K562 (cell line): ENCODE results near the gene ABHD17B. TPM values are rescaled to one million over a fixed set of nuclear protein-coding genes. Genes with fewer than 3 reads are reported as not detected.

Experiments used
- CUX1 ChIP-seq: fragments of 200-800 bp; sonication (Bioruptor generic); IDR thresholded peaks from 2 replicates; pipeline ENCODE4 v1.6.1; 2016; ENCODE audit warnings: missing genetic modification characterization, missing compliant biosample characterization
- FOXJ3 ChIP-seq: sonication (generic); formaldehyde crosslinking; IDR thresholded peaks from 2 replicates; pipeline ENCODE4 v1.4.0; 2020; ENCODE audit warnings: mild to moderate bottlenecking, missing genetic modification reagents
- GMEB1 ChIP-seq: fragments of 250-450 bp; sonication (Bioruptor Pico); IDR thresholded peaks from 2 replicates; pipeline ENCODE4 v1.4.0; 2020; ENCODE audit warnings: mild to moderate bottlenecking
- HDAC8 ChIP-seq: fragments of 450-650 bp; IDR thresholded peaks from 2 replicates; pipeline ENCODE4 v1.6.1; 2016; ENCODE audit warnings: mild to moderate bottlenecking, missing genetic modification characterization, moderate library complexity, missing compliant biosample characterization
- MLX ChIP-seq, 2 experiments: fragments of 450-650 bp in 1 of 2; sonication (generic) in 1 of 2; formaldehyde crosslinking; conservative IDR thresholded peaks; 2 replicates each; pipeline versions ENCODE4 v1.4.0 to v1.8.1; 2020 to 2022; ENCODE audit warnings: mild to moderate bottlenecking in 1 of 2, missing genetic modification reagents in 1 of 2
- SMARCB1 ChIP-seq: IDR thresholded peaks from 2 replicates; pipeline ENCODE4 v1.6.1; 2011; ENCODE audit warnings: improper control_type of control experiment, low read depth; ENCODE audit not compliant: insufficient read length
- SMC3 ChIP-seq: conservative IDR thresholded peaks from 2 replicates; pipeline ENCODE4 v1.6.1; 2011; ENCODE audit warnings: low read depth, low read length, improper control_type of control experiment; ENCODE audit not compliant: insufficient read depth
- SPI1 ChIP-seq: IDR thresholded peaks from 2 replicates; pipeline ENCODE4 v1.6.1; 2011; ENCODE audit warnings: low read depth, low read length, control low read depth, borderline replicate concordance
- ZNF224 ChIP-seq: sonication (generic); formaldehyde crosslinking; IDR thresholded peaks from 2 replicates; pipeline ENCODE4 v1.8.0; 2022; ENCODE audit warnings: mild to moderate bottlenecking, missing genetic modification reagents
- ZNF431 ChIP-seq: sonication (generic); formaldehyde crosslinking; IDR thresholded peaks from 2 replicates; pipeline ENCODE4 v1.8.0; 2022; ENCODE audit warnings: mild to moderate bottlenecking, missing genetic modification reagents
- ZNF445 ChIP-seq: fragments of 250-450 bp; sonication (Bioruptor Pico); IDR thresholded peaks from 2 replicates; pipeline ENCODE4 v1.4.0; 2020; ENCODE audit warnings: low read depth, mild to moderate bottlenecking, moderate library complexity
- ZNF586 ChIP-seq: fragments of 450-650 bp; formaldehyde crosslinking; conservative IDR thresholded peaks from 2 replicates; pipeline ENCODE4 v1.4.0; 2020; ENCODE audit warnings: mild to moderate bottlenecking, moderate library complexity
- ZNF609 ChIP-seq: sonication (generic); formaldehyde crosslinking; IDR thresholded peaks from 2 replicates; pipeline ENCODE4 v1.8.1; 2023; ENCODE audit warnings: missing genetic modification reagents, mild to moderate bottlenecking, borderline replicate concordance
- ZNF764 ChIP-seq: fragments of 250-450 bp; sonication (Bioruptor Pico); IDR thresholded peaks from 2 replicates; pipeline ENCODE4 v1.4.0; 2020; ENCODE audit warnings: low read depth, mild to moderate bottlenecking, moderate library complexity
- polyA plus RNA-seq, 8 experiments: library from polyadenylated mRNA; depleted of rRNA in 4 of 8; stranded (reverse) in 5 of 8; unstranded in 3 of 8; fragments of >200 nt; fragmentation: Nextera tagmentation in 2 of 8; fragmentation: Illumina TruSeq in 1 of 8; extraction: Ambion mirVana in 2 of 8; extraction: Trizol in 1 of 8; gene quantifications; 2 replicates each; pipeline versions ENCODE4 v1.2.1 to v1.2.3, GENCODE V29; 2011 to 2014; ENCODE audit warnings: inconsistent platforms in 1 of 8, missing spikeins in 1 of 8
- total RNA-seq, 7 experiments: library from RNA; depleted of rRNA in 6 of 7; stranded (reverse); fragments of >200 nt in 6 of 7; fragmentation: Illumina TruSeq in 2 of 7; extraction: Trizol in 2 of 7; gene quantifications; 2 replicates each; pipeline versions ENCODE4 v1.2.1 to v1.2.3, GENCODE V29; 2011 to 2021; ENCODE audit warnings: low replicate concordance in 1 of 7

Gene ABHD17B
- total and polyA plus RNA-seq, 9 of the 15 experiments (the other 6 are each of a cell fraction or from before 2014, with no cell fraction given) = 1.9 to 13.4 (median 10.1) TPM

GRCh38 chr9:71911061-71911907, at the start of gene ABHD17B, which contains the start of gene C9orf85 (continued):
- TF ChIP-seq CUX1 (CRISPR knock-in tag) = no peak
- TF ChIP-seq ZNF224 (CRISPR knock-in tag) = no peak
- no peak for TF ChIP-seq ZNF431 (CRISPR knock-in tag)
- TF ChIP-seq ZNF586 (CRISPR knock-in tag) = no peak
- TF ChIP-seq HDAC8 (tag) = no peak
- TF ChIP-seq MLX (CRISPR knock-in tag; conservative IDR thresholded peaks at IDR 0.05) = no peak
- no peak for TF ChIP-seq FOXJ3 (CRISPR knock-in tag)
- TF ChIP-seq SMC3 = no peak
- no peak for TF ChIP-seq ZNF609
- TF ChIP-seq GMEB1 (CRISPR knock-in tag) = no peak
- no peak for TF ChIP-seq ZNF764 (CRISPR knock-in tag)
- no peak for TF ChIP-seq SPI1
- TF ChIP-seq SMARCB1 = no peak
- TF ChIP-seq ZNF445 = no peak
